Ovary (tissue), 3 donors: Measurements from ENCODE around the gene HAPLN2.

Experiments
- EP300 ChIP-seq: sonication (generic); formaldehyde crosslinking; IDR thresholded peaks from one replicate; pipeline ENCODE4 v1.6.1; 2017; ENCODE audit warnings: antibody characterized with exemption
- POLR2A ChIP-seq: fragments of 450-650 bp; IDR thresholded peaks from one replicate; pipeline ENCODE4 v1.6.1; 2017; ENCODE audit warnings: antibody characterized with exemption, mild to moderate bottlenecking, moderate library complexity
- TF ChIP-seq, protein P1 (sequence below), 3 donors: fragments of 450-650 bp in 2 of 3; fragments of 200-600 bp in 1 of 3; IDR thresholded peaks; one replicate each; pipeline versions ENCODE4 v1.5.1 to v1.8.0; 2016 to 2022; ENCODE audit warnings: antibody characterized with exemption in 3 of 3, mild to moderate bottlenecking in 1 of 3
- donor health status: DM: no; HTN: no; CAD: no.

DNA sequence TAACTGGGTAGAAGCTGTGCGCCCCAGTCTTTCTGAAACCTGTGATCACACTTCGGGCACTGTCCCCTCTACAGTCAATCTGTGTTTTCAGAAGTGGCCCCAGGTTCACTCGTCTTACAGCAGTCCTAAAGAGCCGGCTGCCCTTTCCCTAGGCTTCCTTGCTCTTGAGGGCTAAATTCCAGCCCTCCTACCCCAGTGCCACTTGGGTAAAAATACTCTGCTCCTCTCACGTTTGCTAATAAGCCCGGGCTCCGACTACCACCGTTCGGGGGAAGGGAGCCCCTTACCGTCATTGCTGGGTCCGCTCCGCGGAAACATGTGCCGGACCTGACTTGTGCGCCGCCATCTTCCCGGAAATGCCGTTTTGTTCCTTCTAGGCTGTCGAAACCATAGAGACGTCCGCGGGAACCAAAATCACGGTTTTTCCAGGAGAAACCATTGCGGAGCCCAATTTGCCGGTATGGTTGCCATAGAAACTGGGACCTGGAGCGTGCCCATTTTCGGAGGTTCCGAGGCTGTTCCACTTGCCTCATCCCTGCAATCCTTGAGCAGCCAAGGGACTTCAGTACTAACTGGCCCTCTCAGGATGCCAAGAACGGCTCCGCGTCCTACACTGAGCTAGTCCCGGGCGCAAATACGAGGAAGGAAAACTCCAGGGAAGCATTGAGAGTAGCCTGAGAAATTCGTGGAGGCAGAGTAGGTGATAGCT lies 17.9 kb upstream of the HAPLN2 start, which contains the start of gene GPATCH4:
- TF ChIP-seq, protein P1, sequence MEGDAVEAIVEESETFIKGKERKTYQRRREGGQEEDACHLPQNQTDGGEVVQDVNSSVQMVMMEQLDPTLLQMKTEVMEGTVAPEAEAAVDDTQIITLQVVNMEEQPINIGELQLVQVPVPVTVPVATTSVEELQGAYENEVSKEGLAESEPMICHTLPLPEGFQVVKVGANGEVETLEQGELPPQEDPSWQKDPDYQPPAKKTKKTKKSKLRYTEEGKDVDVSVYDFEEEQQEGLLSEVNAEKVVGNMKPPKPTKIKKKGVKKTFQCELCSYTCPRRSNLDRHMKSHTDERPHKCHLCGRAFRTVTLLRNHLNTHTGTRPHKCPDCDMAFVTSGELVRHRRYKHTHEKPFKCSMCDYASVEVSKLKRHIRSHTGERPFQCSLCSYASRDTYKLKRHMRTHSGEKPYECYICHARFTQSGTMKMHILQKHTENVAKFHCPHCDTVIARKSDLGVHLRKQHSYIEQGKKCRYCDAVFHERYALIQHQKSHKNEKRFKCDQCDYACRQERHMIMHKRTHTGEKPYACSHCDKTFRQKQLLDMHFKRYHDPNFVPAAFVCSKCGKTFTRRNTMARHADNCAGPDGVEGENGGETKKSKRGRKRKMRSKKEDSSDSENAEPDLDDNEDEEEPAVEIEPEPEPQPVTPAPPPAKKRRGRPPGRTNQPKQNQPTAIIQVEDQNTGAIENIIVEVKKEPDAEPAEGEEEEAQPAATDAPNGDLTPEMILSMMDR (IDR thresholded peaks at IDR 0.05) = no peak
- TF ChIP-seq EP300 (no peak), POLR2A (no peak)
